PFSK-1 (cell line): ENCODE data around the gene NRARP.

Source experiments
- FOXP2 ChIP-seq: optimal IDR thresholded peaks from 2 replicates; pipeline ENCODE3; 2011; ENCODE audit warnings: borderline replicate concordance, control low read depth, inconsistent platforms; ENCODE audit not compliant: insufficient read depth; ENCODE audit errors: extremely low read length, extremely low read depth
- POLR2AphosphoS5 ChIP-seq: IDR thresholded peaks from 2 replicates; pipeline ENCODE4 v1.6.1; 2012; ENCODE audit warnings: low read depth, mild to moderate bottlenecking, control low read depth, low read length, moderate library complexity
- REST ChIP-seq, 2 experiments: IDR thresholded peaks; 2 replicates each; pipeline versions ENCODE4 v1.6.1 to v1.8.0; 2011 to 2012; ENCODE audit warnings: low read depth in 2 of 2, low read length in 2 of 2, control low read depth in 1 of 2, inconsistent platforms in 1 of 2, mild to moderate bottlenecking in 1 of 2, moderate library complexity in 1 of 2; ENCODE audit not compliant: insufficient read depth in 1 of 2
- SIN3A ChIP-seq: IDR thresholded peaks from 2 replicates; pipeline ENCODE4 v1.6.1; 2012; ENCODE audit warnings: mild to moderate bottlenecking, low read length, moderate library complexity, borderline replicate concordance; ENCODE audit not compliant: insufficient read depth
- TAF1 ChIP-seq: IDR thresholded peaks from 2 replicates; pipeline ENCODE4 v1.6.1; 2012; ENCODE audit warnings: low read length, control low read depth, borderline replicate concordance; ENCODE audit not compliant: insufficient read depth

NRARP gene

GRCh38 chr9:137270929-137271695 is 31.0 kb downstream of the NRARP start:
- TF ChIP-seq REST (IDR thresholded peaks at IDR 0.05; ENCODE audit: insufficient read depth in 1 of 2, low read depth in 2 of 2, low read length in 2 of 2), result no peak

GRCh38 chr9:137269231-137269772 is 32.8 kb downstream of the NRARP start:
- TF ChIP-seq SIN3A (no peak), REST (IDR thresholded peaks at IDR 0.05; ENCODE audit: insufficient read depth in 1 of 2, low read depth in 2 of 2, low read length in 2 of 2) (no peak), POLR2AphosphoS5 (no peak)

- no peak for TF ChIP-seq SIN3A
- TF ChIP-seq POLR2AphosphoS5, result no peak
- no peak for TF ChIP-seq REST (IDR thresholded peaks at IDR 0.05; ENCODE audit: insufficient read depth in 1 of 2, low read depth in 2 of 2, low read length in 2 of 2)
- no peak for TF ChIP-seq FOXP2
- TF ChIP-seq TAF1, result no peak
Observed at GRCh38 chr9:137268538-137269201, 33.4 kb downstream of the NRARP start.

- TF ChIP-seq TAF1, result no peak
- no peak for TF ChIP-seq SIN3A
Observed at GRCh38 chr9:137267933-137268355, 34.1 kb downstream of the NRARP start.

- TF ChIP-seq FOXP2, result no peak
- TF ChIP-seq TAF1, result no peak
- no peak for TF ChIP-seq SIN3A
- TF ChIP-seq POLR2AphosphoS5, result no peak
- TF ChIP-seq REST (IDR thresholded peaks at IDR 0.05; ENCODE audit: insufficient read depth in 1 of 2, low read depth in 2 of 2, low read length in 2 of 2), result no peak
Observed at GRCh38 chr9:137266585-137267453, 35.3 kb downstream of the NRARP start.
